GM12878 (cell line): ENCODE data around the gene ZNF625. TPM values are rescaled to one million over a fixed set of nuclear protein-coding genes. Genes with fewer than 3 reads are reported as not detected.

Experiments used
- ATAC-seq: fragments of 200-7000 bp; cut with Tn5 transposase; 3 replicates; pipeline ENCODE4 v1.9.1; 2020; ENCODE audit warnings: mild to moderate bottlenecking, moderate library complexity
- BruUV-seq: library from RNA; stranded (reverse); fragments of 400-500 nt; replicated peaks from 2 replicates; lab custom pipeline; 2021; lab: Mats Ljungman, UMichigan
- CTCF ChIA-PET: fragments of 300-600 bp; sonication (Branson Sonifier 250); formaldehyde crosslinking; extraction: SDS; loops from one replicate; lab custom pipeline; 2021; ENCODE audit warnings: inconsistent platforms; lab: Yijun Ruan, JAX
- POLR2A ChIA-PET: fragments of 350-600 bp; formaldehyde crosslinking; extraction: SDS; loops from one replicate; lab custom pipeline; 2021; ENCODE audit warnings: inconsistent platforms; lab: Charles Lee
- RAD21 ChIA-PET: fragments of 300-600 bp; sonication (Branson Sonifier 250); formaldehyde crosslinking; loops from one replicate; lab custom pipeline; 2023; ENCODE audit warnings: antibody characterized with exemption; ENCODE audit not compliant: unreplicated experiment; lab: Charles Lee
- SMC1A ChIA-PET: fragments of 300-600 bp; sonication (Branson Sonifier 250); formaldehyde crosslinking; loops from one replicate; lab custom pipeline; 2023; ENCODE audit not compliant: unreplicated experiment, uncharacterized antibody; lab: Charles Lee
- DNase-seq: peaks from one replicate; pipeline ENCODE4 v3.0.0-alpha.2; 2011; ENCODE audit warnings: low read depth, low spot score
- FAIRE-seq: peaks from 3 replicates; lab custom pipeline; 2011; peaks lifted over from hg19 to GRCh38; lab: Jason Lieb, UNC
- H2AFZ ChIP-seq: 2 replicates; pipeline ENCODE4 v1.6.0; 2011; ENCODE audit warnings: low read depth, low read length, control low read depth; ENCODE audit not compliant: control insufficient read depth
- H3K27ac ChIP-seq: 2 replicates; pipeline ENCODE4 v1.5.1; 2011; ENCODE audit warnings: control low read depth; ENCODE audit not compliant: control insufficient read depth, insufficient read depth
- H3K27me3 ChIP-seq, 2 experiments: replicated peaks in 1 of 2; 2 replicates each; pipeline versions ENCODE4 v1.6.0 to v1.6.1; 2011; ENCODE audit warnings: low read length in 1 of 2; ENCODE audit not compliant: control insufficient read depth in 2 of 2, insufficient read depth in 2 of 2
- H3K36me3 ChIP-seq, 2 experiments: 2 replicates each; pipeline ENCODE4 v1.5.1; 2011; ENCODE audit warnings: low read length in 1 of 2; ENCODE audit not compliant: control insufficient read depth in 2 of 2, insufficient read depth in 2 of 2
- H3K4me1 ChIP-seq: 2 replicates; pipeline ENCODE4 v1.6.1; 2011; ENCODE audit warnings: mild to moderate bottlenecking, low read length, moderate library complexity, mixed read lengths; ENCODE audit not compliant: control insufficient read depth, insufficient read depth
- H3K4me2 ChIP-seq: 2 replicates; pipeline ENCODE4 v1.6.0; 2011; ENCODE audit warnings: control low read depth; ENCODE audit not compliant: control insufficient read depth, insufficient read depth
- H3K4me3 ChIP-seq: fragments of 200-600 bp; sonication (generic); 2 replicates; pipeline ENCODE4 v1.5.1; 2016
- H3K79me2 ChIP-seq: 2 replicates; pipeline ENCODE4 v1.6.0; 2011; ENCODE audit warnings: low read length; ENCODE audit not compliant: control insufficient read depth, insufficient read depth
- H3K9ac ChIP-seq: 2 replicates; pipeline ENCODE4 v1.8.0; 2011; ENCODE audit warnings: low read length, control low read depth, mixed read lengths; ENCODE audit not compliant: control insufficient read depth, insufficient read depth
- H3K9me3 ChIP-seq: replicated peaks from 3 replicates; pipeline ENCODE4 v1.5.1; 2011; ENCODE audit warnings: mild to moderate bottlenecking, low read length; ENCODE audit not compliant: control insufficient read depth, insufficient read depth
- H4K20me1 ChIP-seq: 2 replicates; pipeline ENCODE4 v1.6.0; 2011; ENCODE audit not compliant: control insufficient read depth, insufficient read depth
- IKZF1 ChIP-seq: fragments of 450-650 bp; conservative IDR thresholded peaks from 2 replicates; pipeline ENCODE4 v1.6.1; 2017; ENCODE audit warnings: antibody characterized with exemption, mild to moderate bottlenecking
- KAT2A ChIP-seq: conservative IDR thresholded peaks from 2 replicates; pipeline ENCODE4 v1.6.1; 2011; ENCODE audit warnings: low read depth, low read length; ENCODE audit not compliant: control insufficient read depth
- MEF2A ChIP-seq: IDR thresholded peaks from 2 replicates; pipeline ENCODE4 v1.6.1; 2011; ENCODE audit warnings: low read depth, mild to moderate bottlenecking, low read length, moderate library complexity; ENCODE audit not compliant: insufficient read depth
- MTA2 ChIP-seq: fragments of 450-650 bp; IDR thresholded peaks from 2 replicates; pipeline ENCODE4 v1.6.1; 2016; ENCODE audit warnings: low read depth, mild to moderate bottlenecking, moderate library complexity
- PAX5 ChIP-seq: IDR thresholded peaks from 2 replicates; pipeline ENCODE4 v1.6.1; 2011; ENCODE audit warnings: low read depth, low read length, borderline replicate concordance
- POU2F2 ChIP-seq: IDR thresholded peaks from 3 replicates; pipeline ENCODE4 v1.6.1; 2011; ENCODE audit warnings: low read depth, mild to moderate bottlenecking, low read length, borderline replicate concordance
- RB1 ChIP-seq: fragments of 450-650 bp; formaldehyde crosslinking; IDR thresholded peaks from 2 replicates; pipeline ENCODE4 v1.6.1; 2017; ENCODE audit warnings: mild to moderate bottlenecking, borderline replicate concordance
- SIX5 ChIP-seq: IDR thresholded peaks from 2 replicates; pipeline ENCODE4 v1.6.1; 2011; ENCODE audit warnings: mild to moderate bottlenecking, low read depth, low read length, moderate library complexity; ENCODE audit not compliant: severe bottlenecking
- SMC3 ChIP-seq: IDR thresholded peaks from 2 replicates; pipeline ENCODE4 v1.6.1; 2011; ENCODE audit warnings: low read length, improper control_type of control experiment, borderline replicate concordance
- SREBF1 ChIP-seq: IDR thresholded peaks from 2 replicates; pipeline ENCODE4 v1.6.1; 2012; ENCODE audit warnings: mild to moderate bottlenecking, low read length
- WRNIP1 ChIP-seq: IDR thresholded peaks from 2 replicates; pipeline ENCODE4 v1.6.1; 2011; ENCODE audit warnings: low read depth, low read length, improper control_type of control experiment, borderline replicate concordance
- WGBS: methylation state at CpG from one replicate; pipeline ENCODE4 v1.1.6; 2016; ENCODE audit warnings: low lambda C conversion rate; ENCODE audit not compliant: insufficient replicate concordance, insufficient coverage; ENCODE audit errors: missing lambda C conversion rate; 5-methylcytosine and 5-hydroxymethylcytosine counted together
- in situ Hi-C: fragments of 300-500 bp; cut with MboI; formaldehyde crosslinking; loops from 9 replicates; pipeline ENCODE4 v1.14.3; 2018; ENCODE audit warnings: mixed read lengths
- intact Hi-C: fragments of 100-400 bp; cut with micrococcal nuclease; formaldehyde crosslinking; loops from one replicate; pipeline ENCODE4 v1.14.2; 2022; ENCODE audit not compliant: unreplicated experiment
- polyA plus RNA-seq, 11 experiments: library from polyadenylated mRNA; depleted of rRNA in 4 of 11; unstranded in 6 of 11; stranded (reverse) in 5 of 11; fragments of >200 nt; fragmentation: Nextera tagmentation in 4 of 11; fragmentation: Illumina TruSeq in 1 of 11; extraction: Ambion mirVana in 4 of 11; extraction: Trizol in 1 of 11; gene quantifications; 1 replicate in 1 of 11; 2 replicates in 10 of 11; pipeline versions ENCODE4 v1.2.1 to v1.2.3, GENCODE V29; 2011 to 2016; ENCODE audit warnings: inconsistent platforms in 2 of 11, missing spikeins in 2 of 11, low read depth in 1 of 11
- total RNA-seq, 4 experiments: library from RNA; depleted of rRNA in 3 of 4; stranded (reverse); fragments of >200 nt in 3 of 4; fragmentation: Illumina TruSeq in 1 of 4; extraction: Trizol in 1 of 4; gene quantifications; 2 replicates each; pipeline versions ENCODE4 v1.2.1 to v1.2.3, GENCODE V29; 2013 to 2021
- TF ChIP-seq, protein P1 (sequence below): IDR thresholded peaks from 2 replicates; pipeline ENCODE4 v1.6.1; 2012; ENCODE audit warnings: low read length, inconsistent platforms
- TF ChIP-seq, protein P2 (sequence below), 3 experiments: IDR thresholded peaks in 2 of 3; conservative IDR thresholded peaks in 1 of 3; 2 replicates each; pipeline ENCODE4 v1.5.1; 2011; ENCODE audit warnings: low read depth in 3 of 3, low read length in 3 of 3, mild to moderate bottlenecking in 3 of 3, control low read depth in 2 of 3, moderate library complexity in 2 of 3, inconsistent platforms in 1 of 3, mixed read lengths in 1 of 3; ENCODE audit not compliant: control insufficient read depth in 2 of 3, insufficient read depth in 1 of 3; ENCODE audit errors: extremely low read depth in 1 of 3

The ZNF625 gene
- total and polyA plus RNA-seq, 10 of the 15 experiments (the other 5 are each of a cell fraction or from before 2014, with no cell fraction given), result 0.52 to 5.0 (median 1.3) TPM

GRCh38 chr19:12126707-12127106 is 29.8 kb downstream of the ZNF625 start (continued):
- TF ChIP-seq, protein P1, sequence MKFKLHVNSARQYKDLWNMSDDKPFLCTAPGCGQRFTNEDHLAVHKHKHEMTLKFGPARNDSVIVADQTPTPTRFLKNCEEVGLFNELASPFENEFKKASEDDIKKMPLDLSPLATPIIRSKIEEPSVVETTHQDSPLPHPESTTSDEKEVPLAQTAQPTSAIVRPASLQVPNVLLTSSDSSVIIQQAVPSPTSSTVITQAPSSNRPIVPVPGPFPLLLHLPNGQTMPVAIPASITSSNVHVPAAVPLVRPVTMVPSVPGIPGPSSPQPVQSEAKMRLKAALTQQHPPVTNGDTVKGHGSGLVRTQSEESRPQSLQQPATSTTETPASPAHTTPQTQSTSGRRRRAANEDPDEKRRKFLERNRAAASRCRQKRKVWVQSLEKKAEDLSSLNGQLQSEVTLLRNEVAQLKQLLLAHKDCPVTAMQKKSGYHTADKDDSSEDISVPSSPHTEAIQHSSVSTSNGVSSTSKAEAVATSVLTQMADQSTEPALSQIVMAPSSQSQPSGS, result no peak
- TF ChIP-seq MTA2, result no peak
- no peak for TF ChIP-seq KAT2A
- peak; percentile 33; the same call in 1 of the 2 replicates for TF ChIP-seq SMC3
- no peak for TF ChIP-seq PAX5

DNA sequence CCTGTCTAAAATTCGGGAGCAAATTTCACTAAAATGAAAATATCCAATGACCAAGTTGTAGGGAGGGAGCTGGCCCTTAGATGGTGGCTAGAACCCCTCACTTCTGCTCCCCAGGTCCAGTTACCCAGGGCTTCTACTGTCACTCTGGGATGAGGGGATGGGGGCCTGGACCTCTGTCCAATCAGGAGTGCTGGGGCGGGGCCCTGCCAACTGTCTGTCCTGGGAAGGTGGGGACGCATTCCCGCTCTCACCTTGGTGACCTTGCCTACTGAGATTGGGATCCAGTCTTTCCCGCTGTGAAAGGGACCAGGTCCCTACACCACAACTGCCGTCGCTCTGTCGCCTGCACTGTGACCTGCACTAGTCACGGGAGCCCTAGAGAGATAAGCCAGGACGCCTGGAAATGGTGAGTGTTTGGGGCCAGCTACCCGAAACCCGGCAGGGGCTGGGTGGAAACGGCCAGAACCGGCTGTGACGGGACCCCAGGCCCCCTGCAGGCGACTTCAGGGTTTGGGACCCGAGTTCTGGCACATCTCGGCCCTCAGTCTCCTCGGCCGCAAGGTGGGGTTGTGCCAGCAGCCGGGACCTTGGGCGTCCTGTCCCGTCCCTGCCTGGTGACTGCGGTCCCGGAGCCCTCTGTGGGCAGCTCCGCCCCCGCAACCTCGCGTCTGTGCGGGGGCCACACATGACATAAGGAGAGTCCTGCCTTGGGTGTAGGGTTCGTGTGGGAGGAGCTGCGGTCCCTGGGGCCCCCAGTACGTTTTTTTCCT is 39.1 kb downstream of the ZNF625 start:
- intact Hi-C loops, result no loop called here
- FAIRE-seq (no peak), ATAC-seq (no peak), DNase-seq (no peak)
- CTCF ChIA-PET, result no interaction called here
- H3K36me3 ChIP-seq, result no peaks in the 10 kb centered on the region
- SMC1A ChIA-PET, result no interaction called here
- RAD21 ChIA-PET, result interaction anchor here (1.0 kb wide), 1 partner anchor 194 kb away, joined by 3 read pairs; no protein-coding TSS in a partner anchor
- peaks cover 5% of the 10 kb centered on the region; the same call in 2 of the 3 replicates for H3K9me3 ChIP-seq
- no TSS peak for BruUV-seq
- 87% methylated on average over 31 of the region's 33 CpGs for WGBS
- no peaks in the 10 kb centered on the region for H3K79me2 ChIP-seq
- TF ChIP-seq POU2F2 (no peak), SREBF1 (no peak), MEF2A (no peak), SIX5 (no peak), WRNIP1 (no peak), IKZF1 (no peak), RB1 (no peak)
- TF ChIP-seq, protein P2, sequence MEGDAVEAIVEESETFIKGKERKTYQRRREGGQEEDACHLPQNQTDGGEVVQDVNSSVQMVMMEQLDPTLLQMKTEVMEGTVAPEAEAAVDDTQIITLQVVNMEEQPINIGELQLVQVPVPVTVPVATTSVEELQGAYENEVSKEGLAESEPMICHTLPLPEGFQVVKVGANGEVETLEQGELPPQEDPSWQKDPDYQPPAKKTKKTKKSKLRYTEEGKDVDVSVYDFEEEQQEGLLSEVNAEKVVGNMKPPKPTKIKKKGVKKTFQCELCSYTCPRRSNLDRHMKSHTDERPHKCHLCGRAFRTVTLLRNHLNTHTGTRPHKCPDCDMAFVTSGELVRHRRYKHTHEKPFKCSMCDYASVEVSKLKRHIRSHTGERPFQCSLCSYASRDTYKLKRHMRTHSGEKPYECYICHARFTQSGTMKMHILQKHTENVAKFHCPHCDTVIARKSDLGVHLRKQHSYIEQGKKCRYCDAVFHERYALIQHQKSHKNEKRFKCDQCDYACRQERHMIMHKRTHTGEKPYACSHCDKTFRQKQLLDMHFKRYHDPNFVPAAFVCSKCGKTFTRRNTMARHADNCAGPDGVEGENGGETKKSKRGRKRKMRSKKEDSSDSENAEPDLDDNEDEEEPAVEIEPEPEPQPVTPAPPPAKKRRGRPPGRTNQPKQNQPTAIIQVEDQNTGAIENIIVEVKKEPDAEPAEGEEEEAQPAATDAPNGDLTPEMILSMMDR (IDR thresholded peaks at IDR 0.05 in 2 of 3, conservative IDR thresholded peaks at IDR 0.05 in 1 of 3; ENCODE audit: control insufficient read depth in 2 of 3, extremely low read depth in 1 of 3, insufficient read depth in 1 of 3, low read depth in 3 of 3, low read length in 3 of 3), result 0 out of 6 replicates have a peak, but pooled peaks of 1 of the 3 experiments have one; percentile 1
- H3K4me1 ChIP-seq, result no peaks in the 10 kb centered on the region
- H3K27ac ChIP-seq, result no peak overlapping the region
- H3K4me3 ChIP-seq, result no peak overlapping the region
- no peaks in the 10 kb centered on the region for H4K20me1 ChIP-seq
- no peak overlapping the region for H3K4me2 ChIP-seq
- no peak overlapping the region for H2AFZ ChIP-seq
- in situ Hi-C loops, result no loop called here
- no peak overlapping the region for H3K9ac ChIP-seq
- H3K27me3 ChIP-seq, result no peaks in the 10 kb centered on the region
- POLR2A ChIA-PET, result interaction anchor here (0.6 kb wide), 1 partner anchor 24 kb away, joined by 5 read pairs; no protein-coding TSS in a partner anchor
